ENCODE measurements around the gene BANF1. TPM values are rescaled to one million over a fixed set of nuclear protein-coding genes. Genes with fewer than 3 reads are reported as not detected.
A peak's percentile ranks its signal among the peaks of the same experiment; 100 is the strongest.
"Not testable (repeated sequence)": the region's sequence is repeated elsewhere in the genome, so short reads cannot be mapped to it uniquely, and the experiment has no call there.

The BANF1 gene
- total and polyA plus RNA-seq, 9 donors, result 42.1 to 268 (median 207) TPM

DNA sequence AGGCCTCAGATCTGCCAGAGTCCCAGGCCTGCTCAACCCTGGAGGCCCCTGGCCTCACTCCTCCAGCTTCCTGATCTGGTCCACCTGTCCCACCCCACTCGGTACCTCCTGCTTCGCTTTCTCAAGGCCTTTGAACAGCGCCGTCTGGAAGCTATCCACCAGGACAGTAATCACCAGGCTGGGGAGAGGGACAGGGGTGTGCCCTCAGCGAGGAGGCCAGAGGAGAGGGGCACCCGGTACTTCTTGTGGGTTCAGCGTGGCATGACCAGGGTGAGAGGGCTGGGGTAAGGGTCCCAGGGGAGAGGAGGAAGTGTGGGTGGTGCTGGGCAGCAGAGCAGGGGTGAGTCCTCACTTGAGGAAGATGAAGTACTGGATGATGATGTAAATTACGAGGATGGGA is 17.9 kb downstream of the BANF1 start:
- no peaks in the 10 kb centered on the region for H3K27me3 ChIP-seq
- H3K36me3 ChIP-seq, result no peaks in the 10 kb centered on the region
- 44 to 46% (median 45%) methylated on average over 8 of the region's 8 CpGs for WGBS, 3 donors
- intact Hi-C loops (cut with DNase I), result no loop called here
- no peak overlapping the region for H3K4me3 ChIP-seq
- no peak overlapping the region for H3K27ac ChIP-seq
- DNase-seq, result no peak
- H3K9me3 ChIP-seq, result no peaks in the 10 kb centered on the region
- TF ChIP-seq, protein P1, sequence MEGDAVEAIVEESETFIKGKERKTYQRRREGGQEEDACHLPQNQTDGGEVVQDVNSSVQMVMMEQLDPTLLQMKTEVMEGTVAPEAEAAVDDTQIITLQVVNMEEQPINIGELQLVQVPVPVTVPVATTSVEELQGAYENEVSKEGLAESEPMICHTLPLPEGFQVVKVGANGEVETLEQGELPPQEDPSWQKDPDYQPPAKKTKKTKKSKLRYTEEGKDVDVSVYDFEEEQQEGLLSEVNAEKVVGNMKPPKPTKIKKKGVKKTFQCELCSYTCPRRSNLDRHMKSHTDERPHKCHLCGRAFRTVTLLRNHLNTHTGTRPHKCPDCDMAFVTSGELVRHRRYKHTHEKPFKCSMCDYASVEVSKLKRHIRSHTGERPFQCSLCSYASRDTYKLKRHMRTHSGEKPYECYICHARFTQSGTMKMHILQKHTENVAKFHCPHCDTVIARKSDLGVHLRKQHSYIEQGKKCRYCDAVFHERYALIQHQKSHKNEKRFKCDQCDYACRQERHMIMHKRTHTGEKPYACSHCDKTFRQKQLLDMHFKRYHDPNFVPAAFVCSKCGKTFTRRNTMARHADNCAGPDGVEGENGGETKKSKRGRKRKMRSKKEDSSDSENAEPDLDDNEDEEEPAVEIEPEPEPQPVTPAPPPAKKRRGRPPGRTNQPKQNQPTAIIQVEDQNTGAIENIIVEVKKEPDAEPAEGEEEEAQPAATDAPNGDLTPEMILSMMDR (IDR thresholded peaks at IDR 0.05), result no peak
- TF ChIP-seq EP300 (IDR thresholded peaks at IDR 0.05), result no peak
- no peak for TF ChIP-seq POLR2A (IDR thresholded peaks at IDR 0.05)
- no peaks in the 10 kb centered on the region for H3K4me1 ChIP-seq (ENCODE audit: insufficient read depth)

DNA sequence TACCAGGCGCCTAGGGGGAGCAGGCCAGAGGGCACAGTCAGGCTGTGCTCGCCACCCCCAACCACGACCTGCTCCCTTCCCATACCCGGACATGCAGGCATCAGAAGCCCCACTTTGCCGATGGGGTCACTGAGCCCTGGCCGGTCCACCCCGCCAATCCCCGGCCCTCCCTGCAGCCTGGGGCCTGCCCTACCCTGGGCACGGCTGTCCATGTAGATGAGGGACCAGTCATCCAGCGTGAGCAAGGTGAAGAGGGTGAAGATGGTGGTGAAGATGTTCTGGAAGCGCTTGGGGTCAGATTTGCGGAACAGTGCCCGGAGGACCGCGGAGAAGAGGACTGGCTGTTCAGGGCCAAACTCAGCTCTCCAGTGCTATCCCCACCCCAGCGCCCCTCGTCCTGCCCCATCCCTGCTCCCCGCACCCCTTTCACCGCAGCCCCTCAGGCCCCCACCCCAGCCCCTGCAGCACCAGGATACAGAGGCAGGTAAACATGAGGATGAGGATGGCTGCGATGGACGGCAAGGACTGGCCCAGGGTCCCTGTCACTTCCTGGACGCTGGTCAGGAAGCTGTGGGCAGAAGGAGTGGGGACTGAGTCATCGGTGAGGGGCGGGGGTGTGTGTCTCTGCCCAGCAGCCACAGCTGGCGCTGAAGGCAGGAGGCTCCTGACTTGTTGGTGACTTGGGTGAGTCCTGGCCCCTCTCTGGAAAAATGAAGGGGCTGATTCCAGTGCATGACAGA is 18.5 kb downstream of the BANF1 start:
- TF ChIP-seq EP300 (IDR thresholded peaks at IDR 0.05) (no peak), POLR2A (IDR thresholded peaks at IDR 0.05) (no peak)
- TF ChIP-seq, protein P1 (IDR thresholded peaks at IDR 0.05), result no peak
- no peak overlapping the region for H3K27ac ChIP-seq
- no peak overlapping the region for H3K4me3 ChIP-seq
- intact Hi-C loops (cut with DNase I), result no loop called here
- no peak for DNase-seq
- H3K9me3 ChIP-seq, result no peaks in the 10 kb centered on the region
- H3K4me1 ChIP-seq (ENCODE audit: insufficient read depth), result no peaks in the 10 kb centered on the region
- no peaks in the 10 kb centered on the region for H3K27me3 ChIP-seq
- no peaks in the 10 kb centered on the region for H3K36me3 ChIP-seq
- WGBS, 3 donors, result 81 to 83% (median 81%) methylated on average over 25 of the region's 25 CpGs

DNA sequence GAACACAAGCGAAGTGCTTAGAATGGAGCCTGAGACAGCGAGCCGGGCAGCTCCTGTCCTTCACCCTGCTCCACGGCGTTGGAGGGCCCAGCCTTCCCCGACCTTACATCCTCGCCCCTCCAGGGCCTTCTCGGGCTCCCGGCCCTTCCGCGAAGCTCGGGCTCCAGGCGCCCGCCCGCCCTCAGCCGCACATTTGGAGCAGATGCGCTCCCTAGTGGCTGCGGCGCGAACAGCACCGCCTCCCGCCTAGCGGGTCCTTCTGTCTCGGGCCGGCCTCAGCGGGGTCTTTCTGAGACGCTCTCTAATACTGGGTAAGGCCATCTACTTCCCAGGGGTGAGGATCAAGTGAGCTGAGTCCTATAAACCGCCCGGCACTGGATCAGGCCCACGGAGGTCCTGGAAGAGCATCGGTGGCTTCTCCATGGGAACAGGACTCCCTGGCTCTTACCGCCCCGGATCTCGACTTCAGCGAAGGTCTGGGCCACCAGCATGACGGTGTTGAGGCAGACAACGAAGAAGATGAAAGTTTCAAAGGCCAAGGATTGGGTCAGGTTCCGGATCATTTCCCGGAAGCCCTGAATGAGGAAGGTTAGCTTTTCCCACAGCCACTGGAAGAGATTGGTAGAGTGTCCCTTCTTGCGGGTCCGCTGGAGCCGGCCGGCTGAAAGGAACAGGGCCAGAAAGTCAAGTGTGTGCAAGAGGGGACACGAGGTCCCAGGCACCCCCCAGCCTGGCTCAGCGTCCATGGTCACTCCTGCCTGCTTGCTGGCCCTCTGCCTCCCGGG is 20.3 kb downstream of the BANF1 start:
- H3K27me3 ChIP-seq, result no peaks in the 10 kb centered on the region
- TF ChIP-seq EP300 (IDR thresholded peaks at IDR 0.05) (no peak), POLR2A (IDR thresholded peaks at IDR 0.05) (no peak)
- TF ChIP-seq, protein P1 (IDR thresholded peaks at IDR 0.05), result peak; percentile 80 to 90 (median 80)
- no peak overlapping the region for H3K27ac ChIP-seq
- intact Hi-C loops (cut with DNase I), result no loop called here
- H3K9me3 ChIP-seq, result no peaks in the 10 kb centered on the region
- no peaks in the 10 kb centered on the region for H3K36me3 ChIP-seq
- peak; percentile 50 to 84 (median 70) for DNase-seq
- 15 to 21% (median 15%) methylated on average over 46 of the region's 46 CpGs for WGBS, 3 donors
- H3K4me3 ChIP-seq, result no peak overlapping the region
- no peaks in the 10 kb centered on the region for H3K4me1 ChIP-seq (ENCODE audit: insufficient read depth)

DNA sequence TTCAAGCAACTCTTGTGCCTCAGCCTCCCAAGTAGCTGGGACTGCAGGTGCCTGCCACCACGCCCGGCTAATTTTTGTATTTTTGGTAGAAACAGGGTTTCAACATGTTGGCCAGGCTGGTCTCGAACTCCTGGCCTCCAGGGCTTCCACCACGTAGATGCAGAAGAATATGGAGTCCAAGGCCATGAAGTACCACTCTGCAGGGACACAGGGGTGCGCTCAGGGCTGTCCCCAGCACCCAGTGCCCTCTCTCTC is 20.8 kb downstream of the BANF1 start:
- H3K27me3 ChIP-seq; H3K4me3 ChIP-seq; H3K9me3 ChIP-seq; H3K4me1 ChIP-seq (ENCODE audit: insufficient read depth); H3K27ac ChIP-seq; H3K36me3 ChIP-seq; intact Hi-C loops (cut with DNase I); DNase-seq: not testable (repeated sequence)
- 68 to 84% (median 83%) methylated on average over 5 of the region's 5 CpGs for WGBS, 3 donors

DNA sequence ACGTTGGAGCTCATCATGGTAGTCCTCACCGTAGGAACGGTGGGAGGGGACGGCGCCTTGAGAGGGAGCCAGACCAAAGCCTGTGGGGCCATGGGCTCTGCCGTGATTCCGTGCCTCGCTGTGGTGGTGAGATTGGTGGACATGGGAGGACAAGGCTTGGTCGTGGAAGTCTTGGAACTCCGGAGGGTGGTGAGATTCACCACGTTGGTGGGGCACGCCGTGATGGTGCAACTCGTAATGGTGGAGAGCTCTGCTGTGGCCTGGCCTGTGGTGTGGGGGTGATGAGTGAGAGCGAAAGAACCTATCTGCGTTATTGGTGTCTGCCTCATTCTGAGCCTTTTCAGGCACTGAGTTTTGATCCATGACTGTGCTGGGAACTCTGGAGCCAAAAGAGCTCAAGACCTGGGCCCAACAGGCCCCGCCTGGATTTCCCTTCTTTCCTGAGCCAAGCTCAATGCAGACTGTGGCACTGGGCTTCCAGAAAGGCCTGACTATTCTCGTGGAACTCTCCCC is 23.8 kb downstream of the BANF1 start, which contains the start of gene CATSPER1:
TSS of gene CATSPER1 (minus strand) at position 463 of the 513 bp plus-strand sequence. CDS start at position 363, 100 bp downstream.
- intact Hi-C loops (cut with DNase I), result no loop called here
- 84 to 88% (median 86%) methylated on average over 18 of the region's 18 CpGs for WGBS, 3 donors
- Histone ChIP-seq H3K4me3 (no peak within 1 kb of the TSS), H3K27ac (no peak within 1 kb of the TSS), H3K36me3 (no peaks in the 10 kb centered on the region), H3K9me3 (no peaks in the 10 kb centered on the region), H3K27me3 (no peaks in the 10 kb centered on the region), H3K4me1 (ENCODE audit: insufficient read depth) (no peaks in the 10 kb centered on the region)
- TF ChIP-seq, protein P1 (IDR thresholded peaks at IDR 0.05), result no peak
- no peak for TF ChIP-seq EP300 (IDR thresholded peaks at IDR 0.05)
- no peak for TF ChIP-seq POLR2A (IDR thresholded peaks at IDR 0.05)
- DNase-seq, result no peak
